HG02973 (cell line): ENCODE measurements around the gene SLC5A10.
A peak's percentile ranks its signal among the peaks of the same experiment; 100 is the strongest.
"Not testable (repeated sequence)": the region's sequence is repeated elsewhere in the genome, so short reads cannot be mapped to it uniquely, and the experiment has no call there.

Experiments
- ATAC-seq: cut with Tn5 transposase; IDR thresholded peaks from one replicate; pipeline ENCODE4 v1.9.1; 2021; ENCODE audit warnings: moderate library complexity; ENCODE audit not compliant: unreplicated experiment

The SLC5A10 gene

GRCh38 chr17:19036186-19036585 lies 84.2 kb downstream of the SLC5A10 start:
- ATAC-seq: not testable (repeated sequence)

- not testable (repeated sequence) for ATAC-seq
These were observed 85.6 kb downstream of the SLC5A10 start for GRCh38 chr17:19037547-19037946.

- ATAC-seq: not testable (repeated sequence)
These were observed 86.0 kb downstream of the SLC5A10 start for GRCh38 chr17:19038007-19038406.

DNA sequence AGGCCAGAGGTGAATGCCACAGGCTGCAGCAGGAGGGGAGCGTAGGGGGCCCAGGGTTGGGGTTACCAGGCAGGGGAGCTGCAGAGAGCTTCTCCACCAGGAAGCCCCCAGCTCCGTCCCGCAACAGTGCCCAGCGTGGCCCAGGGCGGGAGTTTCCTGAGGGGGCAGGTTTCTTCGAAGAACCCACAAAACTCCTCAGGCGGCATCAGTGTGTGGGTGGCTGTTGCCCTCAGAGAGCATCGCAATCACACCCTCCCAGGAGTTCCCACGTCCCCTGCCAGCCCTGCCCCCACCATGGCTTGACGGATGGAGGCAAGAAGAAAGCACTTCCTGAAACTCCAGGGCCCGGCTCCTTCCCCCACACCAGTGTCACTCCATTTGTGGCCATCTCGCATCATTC lies 86.8 kb downstream of the SLC5A10 start:
- not testable (repeated sequence) for ATAC-seq

GRCh38 chr17:19040350-19040749 lies 88.4 kb downstream of the SLC5A10 start:
- not testable (repeated sequence) for ATAC-seq

- not testable (repeated sequence) for ATAC-seq
These were observed 89.9 kb downstream of the SLC5A10 start for GRCh38 chr17:19041871-19042270.

DNA sequence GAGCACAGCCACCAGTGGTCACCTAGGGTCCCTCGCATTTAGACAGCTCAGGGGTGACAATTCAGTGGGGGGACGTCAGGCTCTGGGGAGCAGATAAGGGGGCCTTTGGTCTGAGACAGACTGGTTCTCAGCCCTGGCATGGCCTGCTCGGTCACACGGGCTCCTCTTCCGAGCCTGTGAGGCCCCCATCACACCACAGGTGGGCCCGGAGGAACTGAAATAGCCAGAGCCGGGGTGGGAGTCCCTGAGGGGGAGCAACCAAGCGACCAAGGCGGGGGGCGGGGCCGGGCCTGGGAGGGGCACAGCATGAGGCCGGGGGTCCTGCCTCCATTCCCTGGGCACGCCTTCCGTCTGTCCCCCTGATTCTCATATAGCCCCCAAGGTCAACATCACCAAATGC lies 90.4 kb downstream of the SLC5A10 start:
- not testable (repeated sequence) for ATAC-seq

GRCh38 chr17:19043032-19043431 lies 91.1 kb downstream of the SLC5A10 start:
- not testable (repeated sequence) for ATAC-seq

DNA sequence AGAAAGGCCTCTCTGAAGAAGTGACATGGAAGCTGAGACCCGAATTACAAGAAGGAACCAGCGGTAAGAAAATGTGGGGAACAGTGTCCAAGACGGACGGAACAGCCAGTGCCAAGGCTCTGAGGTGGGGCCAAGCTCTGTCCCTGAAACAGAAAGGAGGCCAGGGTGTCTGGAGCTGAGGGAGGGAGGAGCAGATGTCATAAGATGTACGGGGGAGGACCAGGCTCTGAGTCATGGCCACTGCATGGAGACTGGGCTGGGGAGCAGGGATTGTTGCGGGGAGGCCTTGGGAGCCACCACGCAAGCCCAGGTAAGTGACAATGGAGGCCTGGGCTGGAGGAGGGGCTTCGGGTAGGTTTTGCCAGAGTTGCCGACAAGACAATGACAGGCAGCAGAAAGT lies 92.7 kb downstream of the SLC5A10 start:
- not testable (repeated sequence) for ATAC-seq

DNA sequence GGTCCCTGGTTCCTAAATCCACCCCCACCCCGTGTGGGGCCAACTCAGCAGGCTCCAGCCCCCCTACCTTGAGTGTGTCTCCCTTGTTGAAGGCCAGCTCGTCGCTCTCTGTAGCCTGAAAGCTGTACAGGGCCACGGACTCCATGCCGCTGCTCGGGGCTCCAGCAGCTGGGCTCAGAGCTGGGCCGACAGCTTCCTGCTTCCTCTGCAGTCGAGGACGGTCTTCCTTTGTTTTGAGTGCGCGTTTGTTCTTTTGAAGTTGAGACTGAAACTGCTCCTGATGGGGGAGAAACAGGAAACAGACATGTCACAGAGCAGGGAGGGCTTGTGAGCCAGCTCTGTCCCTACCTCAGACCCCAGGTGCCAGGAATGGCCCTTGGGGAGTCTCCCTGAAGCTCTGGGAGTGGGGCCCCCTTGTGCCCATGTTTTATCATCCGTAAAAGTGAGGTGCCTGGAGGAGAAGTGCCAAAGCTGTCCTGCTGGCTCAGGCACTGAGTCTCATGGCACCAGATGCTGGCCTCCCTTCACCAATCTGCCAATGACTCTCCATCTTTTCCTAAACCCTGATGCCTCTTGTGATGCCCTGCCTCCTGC lies 94.9 kb downstream of the SLC5A10 start, which contains the start of gene GRAP:
TSS of gene GRAP (minus strand) at position 176 of the 594 bp plus-strand sequence. CDS start at position 145, 31 bp downstream.
- ATAC-seq: not testable (repeated sequence)

GRCh38 chr17:19047510-19047909 lies 95.5 kb downstream of the SLC5A10 start:
- ATAC-seq: not testable (repeated sequence)

GRCh38 chr17:19048826-19049225 lies 96.9 kb downstream of the SLC5A10 start:
- ATAC-seq: not testable (repeated sequence)

GRCh38 chr17:19055447-19055846 lies 103.5 kb downstream of the SLC5A10 start:
- ATAC-seq: not testable (repeated sequence)

DNA sequence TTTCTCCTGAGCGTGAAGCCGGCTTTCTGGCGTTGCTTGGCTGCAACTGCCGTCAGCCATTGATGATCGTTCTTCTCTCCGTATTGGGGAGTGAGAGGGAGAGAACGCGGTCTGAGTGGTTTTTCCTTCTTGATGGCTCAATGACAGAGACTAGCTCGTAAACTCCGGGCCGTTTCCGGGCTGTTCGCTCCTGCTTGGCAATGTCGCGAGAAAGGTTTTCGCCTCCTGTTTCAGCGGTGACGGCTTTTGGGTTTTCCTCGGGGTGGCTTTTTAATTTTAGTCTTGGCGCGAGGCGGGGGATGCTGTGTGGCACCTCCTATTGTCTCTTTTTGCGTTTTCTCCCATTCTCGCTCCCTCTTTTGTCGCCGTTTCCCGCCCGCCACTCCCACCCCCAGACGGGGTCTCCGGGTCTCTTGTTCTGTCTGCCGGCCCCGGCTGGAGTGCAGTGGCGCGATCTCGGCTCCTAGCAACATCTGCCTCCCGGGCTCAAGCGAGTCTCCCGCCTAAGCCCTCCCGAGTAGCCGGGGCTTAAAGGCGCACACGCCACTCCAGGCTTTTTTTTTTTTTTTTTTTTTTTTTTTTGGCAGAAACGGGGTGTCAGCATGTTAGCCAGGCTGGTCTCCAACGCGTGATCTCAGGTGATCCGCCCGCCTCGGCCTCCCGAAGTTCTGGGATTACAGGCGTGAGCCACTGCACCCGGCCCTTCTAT lies 110.2 kb downstream of the SLC5A10 start:
- ATAC-seq: peak; percentile 32

- ATAC-seq: peak; percentile 76
These were observed 110.9 kb downstream of the SLC5A10 start for GRCh38 chr17:19062718-19063325.

DNA sequence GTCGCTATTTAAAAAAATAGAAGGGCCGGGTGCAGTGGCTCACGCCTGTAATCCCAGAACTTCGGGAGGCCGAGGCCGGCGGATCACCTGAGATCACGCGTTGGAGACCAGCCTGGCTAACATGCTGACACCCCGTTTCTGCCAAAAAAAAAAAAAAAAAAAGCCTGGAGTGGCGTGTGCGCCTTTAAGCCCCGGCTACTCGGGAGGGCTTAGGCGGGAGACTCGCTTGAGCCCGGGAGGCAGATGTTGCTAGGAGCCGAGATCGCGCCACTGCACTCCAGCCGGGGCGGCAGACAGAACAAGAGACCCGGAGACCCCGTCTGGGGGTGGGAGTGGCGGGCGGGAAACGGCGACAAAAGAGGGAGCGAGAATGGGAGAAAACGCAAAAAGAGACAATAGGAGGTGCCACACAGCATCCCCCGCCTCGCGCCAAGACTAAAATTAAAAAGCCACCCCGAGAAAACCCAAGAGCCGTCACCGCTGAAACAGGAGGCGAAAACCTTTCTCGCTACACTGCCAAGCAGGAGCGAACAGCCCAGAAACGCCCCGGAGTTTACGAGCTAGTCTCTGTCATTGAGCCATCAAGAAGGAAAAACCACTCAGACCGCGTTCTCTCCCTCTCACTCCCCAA lies 111.5 kb downstream of the SLC5A10 start:
- not testable (repeated sequence) for ATAC-seq

DNA sequence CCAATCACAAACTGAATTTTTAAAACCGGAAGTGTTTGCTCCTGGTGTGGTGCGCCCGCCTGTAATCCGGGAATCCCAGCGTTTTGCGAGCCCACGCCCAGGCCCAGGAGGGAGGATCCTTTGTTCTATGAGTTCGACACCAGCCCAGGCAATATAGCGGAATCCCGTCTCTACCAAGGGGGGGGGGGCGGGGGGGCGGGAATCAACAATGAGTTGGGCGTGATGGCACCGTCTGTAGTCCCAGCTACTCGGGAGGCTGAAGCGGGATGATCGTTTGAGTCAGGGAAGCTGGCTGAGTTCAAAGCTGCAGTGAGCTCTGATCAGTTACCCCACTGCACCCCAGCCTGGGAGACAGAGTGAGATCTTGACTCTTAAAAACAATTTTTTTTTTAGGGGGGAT lies 112.4 kb downstream of the SLC5A10 start:
- not testable (repeated sequence) for ATAC-seq

- peak; percentile 76 for ATAC-seq
These were observed 118.6 kb downstream of the SLC5A10 start for GRCh38 chr17:19070318-19071168.
